B cell (primary cell): Measurements from ENCODE around the gene WDR1. TPM values are rescaled to one million over a fixed set of nuclear protein-coding genes. Genes with fewer than 3 reads are reported as not detected.

Experiments used
- ATAC-seq: fragments of 200-7000 bp; cut with Tn5 transposase; one replicate; pipeline ENCODE4 v1.10.0; 2021; ENCODE audit warnings: low read depth, mild to moderate bottlenecking, moderate number of reproducible peaks, moderate library complexity
- CTCF ChIA-PET: fragments of 350-600 bp; sonication (Branson Sonifier 250); formaldehyde crosslinking; loops from one replicate; lab custom pipeline; 2021; ENCODE audit warnings: antibody characterized with exemption, inconsistent platforms; lab: Charles Lee
- POLR2A ChIA-PET: fragments of 350-600 bp; sonication (Branson Sonifier 250); formaldehyde crosslinking; loops from one replicate; lab custom pipeline; 2021; ENCODE audit warnings: antibody characterized with exemption; lab: Charles Lee
- DNase-seq: peaks from one replicate; pipeline ENCODE4 v3.0.0; 2013
- H2AFZ ChIP-seq: 2 replicates; pipeline ENCODE4 v1.6.1; 2012; ENCODE audit warnings: mild to moderate bottlenecking, low read depth, low read length; ENCODE audit not compliant: insufficient read depth, poor library complexity, severe bottlenecking
- H3K27ac ChIP-seq, 2 donors: 1 replicate in 1 of 2; 2 replicates in 1 of 2; pipeline ENCODE4 v1.5.1; 2012 to 2013; ENCODE audit warnings: low read length in 2 of 2, mild to moderate bottlenecking in 2 of 2, moderate library complexity in 1 of 2
- H3K27me3 ChIP-seq, 4 experiments: fragments of 200-600 bp in 1 of 4; sonication (generic) in 1 of 4; replicated peaks in 1 of 4; 1 replicate in 2 of 4; 2 replicates in 2 of 4; pipeline versions ENCODE4 v1.6.1 to v1.7.0; 2013 to 2016; ENCODE audit warnings: low read length in 3 of 4, mild to moderate bottlenecking in 2 of 4, mixed read lengths in 1 of 4, moderate library complexity in 1 of 4; ENCODE audit not compliant: insufficient read depth in 4 of 4, control insufficient read depth in 3 of 4; ENCODE audit errors: control extremely low read depth in 1 of 4
- H3K36me3 ChIP-seq, 2 experiments: replicated peaks in 1 of 2; 1 replicate in 1 of 2; 2 replicates in 1 of 2; pipeline versions ENCODE4 v1.6.1 to v1.7.1; 2013; ENCODE audit warnings: low read length in 1 of 2; ENCODE audit not compliant: insufficient read depth in 2 of 2, control insufficient read depth in 1 of 2; ENCODE audit errors: control extremely low read depth in 1 of 2, extremely low read depth in 1 of 2
- H3K4me1 ChIP-seq, 2 donors: fragments of 200-600 bp in 1 of 2; sonication (generic) in 1 of 2; 1 replicate in 1 of 2; 2 replicates in 1 of 2; pipeline versions ENCODE4 v1.5.1 to v1.6.1; 2013 to 2017; ENCODE audit warnings: low read length in 2 of 2; ENCODE audit not compliant: control insufficient read depth in 2 of 2, insufficient read depth in 2 of 2
- H3K4me2 ChIP-seq: replicated peaks from 2 replicates; pipeline ENCODE3; 2012; ENCODE audit warnings: mild to moderate bottlenecking, low read depth, low read length; ENCODE audit not compliant: poor library complexity, severe bottlenecking
- H3K4me3 ChIP-seq, 5 experiments: fragments of 200-600 bp in 1 of 5; sonication (generic) in 1 of 5; 1 replicate in 3 of 5; 2 replicates in 2 of 5; pipeline versions ENCODE4 v1.5.1 to v1.7.0; 2011 to 2016; ENCODE audit warnings: low read length in 4 of 5, mild to moderate bottlenecking in 4 of 5, low read depth in 2 of 5, control low read depth in 1 of 5, moderate library complexity in 1 of 5; ENCODE audit not compliant: insufficient read depth in 1 of 5; ENCODE audit errors: control extremely low read depth in 1 of 5, extremely low read depth in 1 of 5
- H3K79me2 ChIP-seq: fragments of 200-600 bp; sonication (generic); one replicate; pipeline ENCODE4 v1.6.0; 2016; ENCODE audit warnings: low read length; ENCODE audit not compliant: control insufficient read depth, insufficient read depth
- H3K9ac ChIP-seq: fragments of 200-600 bp; sonication (generic); 2 replicates; pipeline ENCODE4 v1.6.1; 2017; ENCODE audit warnings: mild to moderate bottlenecking, low read length, moderate library complexity
- H3K9me3 ChIP-seq, 3 donors: one replicate each; pipeline versions ENCODE4 v1.6.1 to v1.7.1; 2013; ENCODE audit warnings: low read length in 2 of 3; ENCODE audit not compliant: control insufficient read depth in 2 of 3, insufficient read depth in 1 of 3; ENCODE audit errors: control extremely low read depth in 1 of 3
- H4K20me1 ChIP-seq: 2 replicates; pipeline ENCODE4 v1.6.0; 2012; ENCODE audit warnings: mild to moderate bottlenecking, low read length; ENCODE audit not compliant: insufficient read depth, control insufficient read depth, poor library complexity, severe bottlenecking
- H3K27ac Mint-ChIP-seq: one replicate; pipeline ENCODE4 v1.8.0; 2021; ENCODE audit warnings: mixed read lengths
- H3K27me3 Mint-ChIP-seq: one replicate; pipeline ENCODE4 v1.8.0; 2021; ENCODE audit warnings: mixed read lengths
- H3K4me1 Mint-ChIP-seq: one replicate; pipeline ENCODE4 v1.8.0; 2021; ENCODE audit warnings: mixed read lengths
- H3K4me3 Mint-ChIP-seq: one replicate; pipeline ENCODE4 v1.8.0; 2021; ENCODE audit warnings: mixed read lengths
- H3K9me3 Mint-ChIP-seq: one replicate; pipeline ENCODE4 v1.8.0; 2022; ENCODE audit warnings: mixed read lengths; ENCODE audit not compliant: insufficient read depth
- EZH2 ChIP-seq: IDR thresholded peaks from 2 replicates; pipeline ENCODE4 v1.6.1; 2012; ENCODE audit warnings: borderline replicate concordance, low read depth, mild to moderate bottlenecking, moderate library complexity, low read length; ENCODE audit not compliant: insufficient read depth, poor library complexity, severe bottlenecking
- WGBS: methylation state at CpG from one replicate; pipeline ENCODE4 v1.1.5; 2013; ENCODE audit warnings: missing lambda C conversion rate; ENCODE audit not compliant: insufficient coverage; 5-methylcytosine and 5-hydroxymethylcytosine counted together
- intact Hi-C: fragments of 100-400 bp; cut with micrococcal nuclease; formaldehyde crosslinking; loops from one replicate; pipeline ENCODE4 v1.10.0; 2022
- polyA plus RNA-seq: library from polyadenylated mRNA; depleted of rRNA; stranded (reverse); fragments of >200 nt; gene quantifications from 2 replicates; pipeline ENCODE4 v1.2.3, GENCODE V29; 2012
- total RNA-seq, 2 donors: library from RNA; stranded (reverse); fragments of 120-200 nt in 1 of 2; gene quantifications; 1 replicate in 1 of 2; 2 replicates in 1 of 2; pipeline versions ENCODE4 v1.2.3 to v1.2.4, GENCODE V29; 2013 to 2022
- TF ChIP-seq, protein P1 (sequence below): fragments of 200-600 bp; IDR thresholded peaks from one replicate; pipeline ENCODE4 v1.8.0; 2022; ENCODE audit warnings: antibody characterized with exemption, mild to moderate bottlenecking

Gene WDR1
- total and polyA plus RNA-seq, 2 donors (not counting 1 experiment from before 2014, with no cell fraction given): 134 to 217 TPM

- CTCF ChIA-PET: no interaction called here
- no peak for DNase-seq
- WGBS: 79% methylated on average over 6 of the region's 6 CpGs
- TF ChIP-seq EZH2: no peak
- TF ChIP-seq, protein P1, sequence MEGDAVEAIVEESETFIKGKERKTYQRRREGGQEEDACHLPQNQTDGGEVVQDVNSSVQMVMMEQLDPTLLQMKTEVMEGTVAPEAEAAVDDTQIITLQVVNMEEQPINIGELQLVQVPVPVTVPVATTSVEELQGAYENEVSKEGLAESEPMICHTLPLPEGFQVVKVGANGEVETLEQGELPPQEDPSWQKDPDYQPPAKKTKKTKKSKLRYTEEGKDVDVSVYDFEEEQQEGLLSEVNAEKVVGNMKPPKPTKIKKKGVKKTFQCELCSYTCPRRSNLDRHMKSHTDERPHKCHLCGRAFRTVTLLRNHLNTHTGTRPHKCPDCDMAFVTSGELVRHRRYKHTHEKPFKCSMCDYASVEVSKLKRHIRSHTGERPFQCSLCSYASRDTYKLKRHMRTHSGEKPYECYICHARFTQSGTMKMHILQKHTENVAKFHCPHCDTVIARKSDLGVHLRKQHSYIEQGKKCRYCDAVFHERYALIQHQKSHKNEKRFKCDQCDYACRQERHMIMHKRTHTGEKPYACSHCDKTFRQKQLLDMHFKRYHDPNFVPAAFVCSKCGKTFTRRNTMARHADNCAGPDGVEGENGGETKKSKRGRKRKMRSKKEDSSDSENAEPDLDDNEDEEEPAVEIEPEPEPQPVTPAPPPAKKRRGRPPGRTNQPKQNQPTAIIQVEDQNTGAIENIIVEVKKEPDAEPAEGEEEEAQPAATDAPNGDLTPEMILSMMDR: no peak
- intact Hi-C loops: no loop called here
- Histone ChIP-seq H3K9ac (no peak overlapping the region), H3K4me3 (no peak overlapping the region), H3K79me2 (no peaks in the 10 kb centered on the region), H3K27ac (no peak overlapping the region), H3K36me3 (no peaks in the 10 kb centered on the region), H3K27me3 (peaks cover 0 to 6% (median 0%) of the 10 kb centered on the region in 4 experiments), H2AFZ (no peak overlapping the region), H4K20me1 (no peaks in the 10 kb centered on the region), H3K4me1 (peaks cover 8 to 16% of the 10 kb centered on the region in 2 donors), H3K4me2 (no peak overlapping the region), H3K9me3 (no peaks in the 10 kb centered on the region)
- Mint-ChIP-seq H3K4me1 (peaks cover 21% of the 10 kb centered on the region), H3K4me3 (no peak overlapping the region), H3K9me3 (no peaks in the 10 kb centered on the region), H3K27me3 (peaks cover 7% of the 10 kb centered on the region), H3K27ac (no peak overlapping the region)
- POLR2A ChIA-PET: interaction anchor here (1.5 kb wide), 1 partner anchor 12 kb away, joined by 3 read pairs; no protein-coding TSS in a partner anchor
- ATAC-seq: no peak
Observed at GRCh38 chr4:10035130-10035529, 81.5 kb downstream of the WDR1 start.

DNA sequence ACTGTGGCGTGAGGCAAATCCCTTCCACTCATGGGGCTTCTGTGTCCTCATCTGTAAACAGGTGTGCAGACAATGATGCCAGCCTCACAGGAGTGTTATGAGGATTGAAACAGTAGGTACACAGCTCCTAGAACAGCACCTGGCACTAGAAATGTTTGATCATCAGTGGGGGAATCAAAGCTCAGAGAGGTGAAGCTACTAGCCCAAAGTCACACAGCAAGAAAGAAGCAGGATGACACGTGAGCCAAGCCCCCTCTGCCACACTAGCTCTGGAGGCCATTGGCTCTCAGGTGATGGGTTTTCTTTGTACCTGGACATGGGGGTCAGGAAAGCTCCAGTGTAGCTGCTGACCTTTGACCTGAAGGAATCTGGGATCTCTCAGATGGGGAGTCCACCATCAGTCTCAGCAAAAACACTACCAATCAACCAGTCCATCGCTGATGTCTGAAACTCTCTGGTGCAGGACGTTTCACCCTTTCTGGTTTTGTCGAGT, 81.9 kb downstream of the WDR1 start:
- Histone ChIP-seq H3K4me3 (no peak overlapping the region), H2AFZ (no peak overlapping the region), H3K27ac (no peak overlapping the region), H3K9me3 (no peaks in the 10 kb centered on the region), H3K4me2 (no peak overlapping the region), H3K9ac (no peak overlapping the region), H3K27me3 (peaks cover 0 to 6% (median 0%) of the 10 kb centered on the region in 4 experiments), H3K79me2 (no peaks in the 10 kb centered on the region), H4K20me1 (no peaks in the 10 kb centered on the region), H3K36me3 (no peaks in the 10 kb centered on the region), H3K4me1 (peaks cover 8 to 16% of the 10 kb centered on the region in 2 donors)
- peaks cover 21% of the 10 kb centered on the region for H3K4me1 Mint-ChIP-seq
- intact Hi-C loops: no loop called here
- H3K9me3 Mint-ChIP-seq: no peaks in the 10 kb centered on the region
- ATAC-seq (no peak), DNase-seq (no peak)
- TF ChIP-seq, protein P1: no peak
- TF ChIP-seq EZH2: no peak
- 86% methylated on average over 4 of the region's 5 CpGs for WGBS
- H3K27ac Mint-ChIP-seq: no peak overlapping the region
- H3K27me3 Mint-ChIP-seq: peaks cover 7% of the 10 kb centered on the region
- no peak overlapping the region for H3K4me3 Mint-ChIP-seq
- POLR2A ChIA-PET: interaction anchor here (1.5 kb wide), 1 partner anchor 11 kb away, joined by 3 read pairs; no protein-coding TSS in a partner anchor
- CTCF ChIA-PET: no interaction called here
